EH (cell line): ENCODE measurements around the gene EDNRB.
"Not testable (repeated sequence)": the region's sequence is repeated elsewhere in the genome, so short reads cannot be mapped to it uniquely, and the experiment has no call there.

Experiments
- DNase-seq: peaks from one replicate; pipeline ENCODE4 v3.0.0-alpha.2; 2015; ENCODE audit warnings: low read depth

The EDNRB gene

GRCh38 chr13:77918391-77919245 is at the start of gene EDNRB:
TSS of gene EDNRB (minus strand) at chr13:77918831. CDS start at chr13:77918573, 258 bp downstream.
- DNase-seq = no peak

GRCh38 chr13:77966671-77967070 is 48.0 kb upstream of the EDNRB start:
- no peak for DNase-seq

GRCh38 chr13:77952737-77953136 is 34.1 kb upstream of the EDNRB start:
- no peak for DNase-seq

- no peak for DNase-seq
Observed at GRCh38 chr13:77952276-77952675, 33.6 kb upstream of the EDNRB start.

GRCh38 chr13:77946522-77946921 is 27.9 kb upstream of the EDNRB start:
- DNase-seq = no peak

GRCh38 chr13:77935063-77935462 is 16.4 kb upstream of the EDNRB start:
- DNase-seq = not testable (repeated sequence)

GRCh38 chr13:77930430-77930829 is 11.8 kb upstream of the EDNRB start:
- no peak for DNase-seq

GRCh38 chr13:77928909-77929308 is 10.3 kb upstream of the EDNRB start:
- no peak for DNase-seq

GRCh38 chr13:77925616-77926015 is 7.0 kb upstream of the EDNRB start:
- no peak for DNase-seq

GRCh38 chr13:77919921-77920294 is 1.3 kb upstream of the EDNRB start:
- DNase-seq = no peak

GRCh38 chr13:77919246-77919920 is 752 bp upstream of the EDNRB start:
- DNase-seq = no peak

- DNase-seq = no peak
Observed at GRCh38 chr13:77916488-77916887, 2.1 kb downstream of the EDNRB start.

- no peak for DNase-seq
Observed at GRCh38 chr13:77915686-77916085, 2.9 kb downstream of the EDNRB start.

GRCh38 chr13:77913003-77913402 is 5.6 kb downstream of the EDNRB start:
- no peak for DNase-seq

GRCh38 chr13:77911751-77912150 is 6.9 kb downstream of the EDNRB start:
- no peak for DNase-seq

GRCh38 chr13:77909827-77910226 is 8.8 kb downstream of the EDNRB start:
- DNase-seq = no peak

- no peak for DNase-seq
Observed at GRCh38 chr13:77908531-77908930, 10.1 kb downstream of the EDNRB start.

GRCh38 chr13:77907666-77908341 is 10.8 kb downstream of the EDNRB start:
- no peak for DNase-seq

- no peak for DNase-seq
Observed at GRCh38 chr13:77904031-77904430, 14.6 kb downstream of the EDNRB start.

GRCh38 chr13:77903435-77903834 is 15.2 kb downstream of the EDNRB start:
- no peak for DNase-seq

GRCh38 chr13:77902319-77902963 is 16.2 kb downstream of the EDNRB start:
- no peak for DNase-seq

- no peak for DNase-seq
Observed at GRCh38 chr13:77898097-77898496, 20.5 kb downstream of the EDNRB start.
